Erythroblast (primary cell): ENCODE results near the gene AGPAT4.

Source experiments
- GATA1 ChIP-seq: IDR thresholded peaks from 2 replicates; pipeline ENCODE4 v1.6.1; 2011; ENCODE audit warnings: low read depth, mild to moderate bottlenecking, control low read depth, low read length, moderate library complexity
- POLR2A ChIP-seq: IDR thresholded peaks from 2 replicates; pipeline ENCODE4 v1.6.1; 2011; ENCODE audit warnings: mild to moderate bottlenecking, low read length

DNA sequence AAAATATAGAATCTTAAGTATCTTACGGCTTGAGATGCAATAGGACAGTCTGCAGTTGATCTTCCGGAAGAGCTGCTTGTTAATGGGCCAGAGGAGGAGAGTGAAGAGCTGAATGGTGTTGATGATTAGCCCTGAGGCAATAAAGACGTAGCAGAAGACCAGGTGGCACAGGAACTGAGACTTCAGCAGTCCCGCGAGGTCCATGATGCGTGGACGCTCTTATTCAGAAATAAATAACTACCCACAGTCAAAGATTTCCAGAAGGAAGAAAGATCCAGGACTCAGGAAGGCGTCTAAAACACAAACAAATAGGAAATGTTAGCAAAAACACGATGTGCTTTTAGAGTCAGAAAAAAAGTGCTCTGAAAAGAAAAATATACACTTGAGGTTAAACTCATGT is 41.9 kb downstream of the AGPAT4 start:
- TF ChIP-seq POLR2A (no peak), GATA1 (no peak)
